Fibroblast of skin of scalp (primary cell): ENCODE data around the gene MACROH2A2.

Experiments used
- DNase-seq: peaks from one replicate; pipeline ENCODE4 v3.0.0-alpha.2; 2013

The MACROH2A2 gene

GRCh38 chr10:70160798-70161197 is 108.2 kb downstream of the MACROH2A2 start:
- DNase-seq = no peak
